Measurements from ENCODE around the gene TJAP1. TPM values are rescaled to one million over a fixed set of nuclear protein-coding genes. Genes with fewer than 3 reads are reported as not detected.

Gene TJAP1
- total RNA-seq, 1 donor from 2014 or later: 31.0 TPM

- Mint-ChIP-seq H3K4me3 (ENCODE audit: unreplicated experiment) (no peak overlapping the region), H3K4me1 (ENCODE audit: low read depth) (peaks cover 7% of the 10 kb centered on the region), H3K9me3 (ENCODE audit: low read depth) (no peaks in the 10 kb centered on the region), H3K27ac (ENCODE audit: unreplicated experiment) (no peak overlapping the region), H3K27me3 (ENCODE audit: low read depth) (no peaks in the 10 kb centered on the region), H3K36me3 (ENCODE audit: low read depth) (peaks cover 18% of the 10 kb centered on the region)
- TF ChIP-seq CTCF (IDR thresholded peaks at IDR 0.05): no peak
- DNase-seq (ENCODE audit: low spot score): no peak
These were observed 27.6 kb downstream of the TJAP1 start for GRCh38 chr6:43504756-43505593.

GRCh38 chr6:43505718-43506117 is 28.3 kb downstream of the TJAP1 start:
- Mint-ChIP-seq H3K4me1 (ENCODE audit: low read depth) (peaks cover 7% of the 10 kb centered on the region), H3K4me3 (ENCODE audit: unreplicated experiment) (no peak overlapping the region), H3K9me3 (ENCODE audit: low read depth) (no peaks in the 10 kb centered on the region), H3K27ac (ENCODE audit: unreplicated experiment) (no peak overlapping the region), H3K36me3 (ENCODE audit: low read depth) (peaks cover 14% of the 10 kb centered on the region), H3K27me3 (ENCODE audit: low read depth) (no peaks in the 10 kb centered on the region)
- no peak for DNase-seq (ENCODE audit: low spot score)
- TF ChIP-seq CTCF (IDR thresholded peaks at IDR 0.05): no peak

GRCh38 chr6:43506171-43506570 is 28.8 kb downstream of the TJAP1 start:
- Mint-ChIP-seq H3K9me3 (ENCODE audit: low read depth) (no peaks in the 10 kb centered on the region), H3K4me1 (ENCODE audit: low read depth) (peaks cover 7% of the 10 kb centered on the region), H3K36me3 (ENCODE audit: low read depth) (peaks cover 14% of the 10 kb centered on the region), H3K4me3 (ENCODE audit: unreplicated experiment) (no peak overlapping the region), H3K27me3 (ENCODE audit: low read depth) (no peaks in the 10 kb centered on the region), H3K27ac (ENCODE audit: unreplicated experiment) (no peak overlapping the region)
- TF ChIP-seq CTCF (IDR thresholded peaks at IDR 0.05): no peak
- DNase-seq (ENCODE audit: low spot score): no peak

- Mint-ChIP-seq H3K36me3 (ENCODE audit: low read depth) (peaks cover 13% of the 10 kb centered on the region), H3K27me3 (ENCODE audit: low read depth) (no peaks in the 10 kb centered on the region), H3K4me1 (ENCODE audit: low read depth) (peaks cover 7% of the 10 kb centered on the region), H3K9me3 (ENCODE audit: low read depth) (no peaks in the 10 kb centered on the region), H3K4me3 (ENCODE audit: unreplicated experiment) (no peak overlapping the region), H3K27ac (ENCODE audit: unreplicated experiment) (no peak overlapping the region)
- TF ChIP-seq CTCF (IDR thresholded peaks at IDR 0.05): peak; percentile 96
- no peak for DNase-seq (ENCODE audit: low spot score)
These were observed 29.5 kb downstream of the TJAP1 start for GRCh38 chr6:43506667-43507471.

GRCh38 chr6:43508481-43509141 is 31.2 kb downstream of the TJAP1 start:
- Mint-ChIP-seq H3K9me3 (ENCODE audit: low read depth) (no peaks in the 10 kb centered on the region), H3K4me3 (ENCODE audit: unreplicated experiment) (peak overlapping the region; percentile 70), H3K27me3 (ENCODE audit: low read depth) (no peaks in the 10 kb centered on the region), H3K27ac (ENCODE audit: unreplicated experiment) (no peak overlapping the region), H3K4me1 (ENCODE audit: low read depth) (peaks cover 7% of the 10 kb centered on the region), H3K36me3 (ENCODE audit: low read depth) (peaks cover 16% of the 10 kb centered on the region)
- DNase-seq (ENCODE audit: low spot score): no peak
- TF ChIP-seq CTCF (IDR thresholded peaks at IDR 0.05): no peak

Measured in chondrocyte (in vitro differentiated cells).